Keratinocyte (primary cell): ENCODE results near the gene RNF169.

ENCODE experiments used
- EZH2 ChIP-seq: IDR thresholded peaks from one replicate; pipeline ENCODE4 v1.6.1; 2012; ENCODE audit warnings: inconsistent platforms, mild to moderate bottlenecking, low read length, moderate library complexity
- TF ChIP-seq, protein P1 (sequence below), 3 experiments: IDR thresholded peaks in 1 of 3; conservative IDR thresholded peaks in 1 of 3; optimal IDR thresholded peaks in 1 of 3; 2 replicates in 2 of 3; 3 replicates in 1 of 3; pipeline versions ENCODE3 to v1.5.1; 2011; ENCODE audit warnings: low read length in 3 of 3, mild to moderate bottlenecking in 3 of 3, moderate library complexity in 2 of 3, control low read depth in 1 of 3, inconsistent platforms in 1 of 3; ENCODE audit not compliant: insufficient read depth in 2 of 3; ENCODE audit errors: extremely low read depth in 1 of 3

DNA sequence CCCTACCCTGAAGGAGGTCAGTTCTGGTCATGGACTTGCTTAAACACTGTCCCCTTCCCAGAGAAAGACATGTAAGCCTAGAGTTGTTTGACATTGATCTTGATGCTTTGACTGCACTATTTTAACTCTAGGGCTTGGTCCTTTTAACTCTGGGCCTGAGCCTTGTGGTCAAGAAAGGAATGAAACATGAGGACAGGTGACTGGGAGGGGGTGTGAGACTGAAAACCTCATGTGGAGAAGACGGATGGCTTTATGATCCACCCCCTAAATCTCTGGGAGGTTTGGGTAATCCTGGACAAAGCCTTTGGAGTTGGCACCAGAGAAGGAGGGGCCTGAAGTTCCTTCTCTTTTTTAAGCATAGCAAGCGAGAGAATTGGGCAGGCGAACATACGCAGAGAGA lies 35.0 kb upstream of the RNF169 start:
- no peak for TF ChIP-seq EZH2
- TF ChIP-seq, protein P1, sequence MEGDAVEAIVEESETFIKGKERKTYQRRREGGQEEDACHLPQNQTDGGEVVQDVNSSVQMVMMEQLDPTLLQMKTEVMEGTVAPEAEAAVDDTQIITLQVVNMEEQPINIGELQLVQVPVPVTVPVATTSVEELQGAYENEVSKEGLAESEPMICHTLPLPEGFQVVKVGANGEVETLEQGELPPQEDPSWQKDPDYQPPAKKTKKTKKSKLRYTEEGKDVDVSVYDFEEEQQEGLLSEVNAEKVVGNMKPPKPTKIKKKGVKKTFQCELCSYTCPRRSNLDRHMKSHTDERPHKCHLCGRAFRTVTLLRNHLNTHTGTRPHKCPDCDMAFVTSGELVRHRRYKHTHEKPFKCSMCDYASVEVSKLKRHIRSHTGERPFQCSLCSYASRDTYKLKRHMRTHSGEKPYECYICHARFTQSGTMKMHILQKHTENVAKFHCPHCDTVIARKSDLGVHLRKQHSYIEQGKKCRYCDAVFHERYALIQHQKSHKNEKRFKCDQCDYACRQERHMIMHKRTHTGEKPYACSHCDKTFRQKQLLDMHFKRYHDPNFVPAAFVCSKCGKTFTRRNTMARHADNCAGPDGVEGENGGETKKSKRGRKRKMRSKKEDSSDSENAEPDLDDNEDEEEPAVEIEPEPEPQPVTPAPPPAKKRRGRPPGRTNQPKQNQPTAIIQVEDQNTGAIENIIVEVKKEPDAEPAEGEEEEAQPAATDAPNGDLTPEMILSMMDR (optimal IDR thresholded peaks at IDR 0.05 in 1 of 3, IDR thresholded peaks at IDR 0.05 in 1 of 3, conservative IDR thresholded peaks at IDR 0.05 in 1 of 3; ENCODE audit: extremely low read depth in 1 of 3, insufficient read depth in 2 of 3, low read length in 3 of 3): no peak
